GF-D8 (cell line): ENCODE data around the gene WIPF1.

Experiments used
- DNase-seq: peaks from one replicate; lab custom pipeline; 2025; lab: John Stamatoyannopoulos, UW

WIPF1 gene

GRCh38 chr2:174540893-174541292 lies 56.7 kb downstream of the WIPF1 start:
- no peak for DNase-seq

- DNase-seq, result no peak
Observed at GRCh38 chr2:174535757-174536703, 61.6 kb downstream of the WIPF1 start.

GRCh38 chr2:174535083-174535482 lies 62.5 kb downstream of the WIPF1 start:
- no peak for DNase-seq

- DNase-seq, result no peak
Observed at GRCh38 chr2:174529916-174530315, 67.7 kb downstream of the WIPF1 start.

GRCh38 chr2:174527959-174528358 lies 69.6 kb downstream of the WIPF1 start:
- DNase-seq, result no peak

GRCh38 chr2:174527101-174527721 lies 70.4 kb downstream of the WIPF1 start:
- no peak for DNase-seq

- DNase-seq, result no peak
Observed at GRCh38 chr2:174524527-174524926, 73.1 kb downstream of the WIPF1 start.

- no peak for DNase-seq
Observed at GRCh38 chr2:174522553-174522952, 75.1 kb downstream of the WIPF1 start.

- DNase-seq, result no peak
Observed at GRCh38 chr2:174518395-174518794, 79.2 kb downstream of the WIPF1 start.

GRCh38 chr2:174516501-174517378 lies 80.9 kb downstream of the WIPF1 start:
- no peak for DNase-seq

GRCh38 chr2:174512345-174512744 lies 85.3 kb downstream of the WIPF1 start:
- DNase-seq, result no peak

GRCh38 chr2:174511580-174512260 lies 85.9 kb downstream of the WIPF1 start:
- DNase-seq, result no peak

- DNase-seq, result no peak
Observed at GRCh38 chr2:174510583-174511189, 86.9 kb downstream of the WIPF1 start.
